TTC549 (cell line): ENCODE data around the gene GFER.
"Not testable (repeated sequence)": the region's sequence is repeated elsewhere in the genome, so short reads cannot be mapped to it uniquely, and the experiment has no call there.

Source experiments
- FAIRE-seq: peaks from 2 replicates; lab custom pipeline; 2012; peaks lifted over from hg19 to GRCh38; lab: Jason Lieb, UNC

The GFER gene

GRCh38 chr16:1983544-1984346, at the start of gene GFER:
TSS of gene GFER (plus strand) at chr16:1984193. CDS start at chr16:1984219, 26 bp downstream.
- FAIRE-seq = no peak

GRCh38 chr16:1936945-1937479, 47.0 kb upstream of the GFER start:
- no peak for FAIRE-seq

- no peak for FAIRE-seq
These were observed 45.7 kb upstream of the GFER start for GRCh38 chr16:1938316-1938715.

GRCh38 chr16:1938910-1939309, 45.1 kb upstream of the GFER start:
- no peak for FAIRE-seq

- not testable (repeated sequence) for FAIRE-seq
These were observed 44.2 kb upstream of the GFER start for GRCh38 chr16:1939833-1940232.

GRCh38 chr16:1940273-1941161, 43.5 kb upstream of the GFER start:
- FAIRE-seq = no peak

- FAIRE-seq = no peak
These were observed 42.6 kb upstream of the GFER start for GRCh38 chr16:1941162-1942046.

GRCh38 chr16:1942047-1942809, 41.8 kb upstream of the GFER start:
- FAIRE-seq = no peak

GRCh38 chr16:1942810-1943726, 40.9 kb upstream of the GFER start, which contains the start of gene MSRB1:
TSS of gene MSRB1 (minus strand) at chr16:1943199. CDS start at chr16:1943156, 43 bp downstream.
- peak; percentile 88 for FAIRE-seq

- FAIRE-seq = no peak
These were observed 39.3 kb upstream of the GFER start for GRCh38 chr16:1944612-1945199.

- no peak for FAIRE-seq
These were observed 38.2 kb upstream of the GFER start for GRCh38 chr16:1945559-1946391.

- no peak for FAIRE-seq
These were observed 37.3 kb upstream of the GFER start for GRCh38 chr16:1946495-1947368.

- no peak for FAIRE-seq
These were observed 36.7 kb upstream of the GFER start for GRCh38 chr16:1947369-1947670.

- FAIRE-seq = no peak
These were observed 34.5 kb upstream of the GFER start for GRCh38 chr16:1949507-1949906.

GRCh38 chr16:1950047-1950446, 33.9 kb upstream of the GFER start:
- FAIRE-seq = no peak

- no peak for FAIRE-seq
These were observed 33.4 kb upstream of the GFER start for GRCh38 chr16:1950559-1950958.

GRCh38 chr16:1953734-1954133, 30.3 kb upstream of the GFER start:
- no peak for FAIRE-seq
